Chondrocyte (in vitro differentiated cells): ENCODE measurements around the gene KREMEN2. TPM values are rescaled to one million over a fixed set of nuclear protein-coding genes. Genes with fewer than 3 reads are reported as not detected.
"Not testable (repeated sequence)": the region's sequence is repeated elsewhere in the genome, so short reads cannot be mapped to it uniquely, and the experiment has no call there.

ENCODE experiments used
- DNase-seq: peaks from one replicate; pipeline ENCODE4 v3.0.0; 2021; ENCODE audit warnings: mixed read lengths, low spot score
- H3K27ac Mint-ChIP-seq: one replicate; pipeline ENCODE4 v1.8.0; 2021; ENCODE audit warnings: mild to moderate bottlenecking, moderate library complexity, mixed read lengths; ENCODE audit not compliant: unreplicated experiment
- H3K27me3 Mint-ChIP-seq: 2 replicates; pipeline ENCODE4 v1.8.0; 2021; ENCODE audit warnings: low read depth, mixed read lengths
- H3K36me3 Mint-ChIP-seq: 2 replicates; pipeline ENCODE4 v1.8.0; 2021; ENCODE audit warnings: low read depth, mixed read lengths
- H3K4me1 Mint-ChIP-seq: 2 replicates; pipeline ENCODE4 v1.8.0; 2021; ENCODE audit warnings: low read depth, mild to moderate bottlenecking, mixed read lengths
- H3K4me3 Mint-ChIP-seq: one replicate; pipeline ENCODE4 v1.8.0; 2021; ENCODE audit warnings: mild to moderate bottlenecking, moderate library complexity, mixed read lengths; ENCODE audit not compliant: unreplicated experiment
- H3K9me3 Mint-ChIP-seq: 2 replicates; pipeline ENCODE4 v1.8.0; 2021; ENCODE audit warnings: low read depth, mixed read lengths
- CTCF ChIP-seq: fragments of 200-600 bp; sonication (generic); IDR thresholded peaks from 2 replicates; pipeline ENCODE4 v1.5.0; 2021; ENCODE audit warnings: antibody characterized with exemption, mild to moderate bottlenecking, moderate library complexity
- total RNA-seq: library from RNA; stranded (reverse); gene quantifications from 3 replicates; pipeline ENCODE4 v1.2.1, GENCODE V29; 2021

The KREMEN2 gene
- total RNA-seq, 1 donor from 2014 or later = not detected

- Mint-ChIP-seq H3K27me3 (no peaks in the 10 kb centered on the region), H3K4me3 (no peak overlapping the region), H3K9me3 (no peaks in the 10 kb centered on the region), H3K4me1 (peaks cover 4% of the 10 kb centered on the region), H3K27ac (no peak overlapping the region), H3K36me3 (peaks cover 4% of the 10 kb centered on the region)
- no peak for TF ChIP-seq CTCF
- DNase-seq = no peak
These were observed 35.3 kb upstream of the KREMEN2 start for GRCh38 chr16:2928796-2929195.

- no peaks in the 10 kb centered on the region for H3K27me3 Mint-ChIP-seq
- peaks cover 11% of the 10 kb centered on the region for H3K36me3 Mint-ChIP-seq
- TF ChIP-seq CTCF = no peak
- no peak overlapping the region for H3K27ac Mint-ChIP-seq
- H3K9me3 Mint-ChIP-seq = no peaks in the 10 kb centered on the region
- DNase-seq = no peak
- no peak overlapping the region for H3K4me3 Mint-ChIP-seq
- H3K4me1 Mint-ChIP-seq = peaks cover 4% of the 10 kb centered on the region
These were observed 34.4 kb upstream of the KREMEN2 start for GRCh38 chr16:2929693-2930092.

GRCh38 chr16:2930236-2930635 lies 33.8 kb upstream of the KREMEN2 start:
- H3K36me3 Mint-ChIP-seq = peaks cover 12% of the 10 kb centered on the region
- no peak for TF ChIP-seq CTCF
- no peaks in the 10 kb centered on the region for H3K9me3 Mint-ChIP-seq
- H3K4me3 Mint-ChIP-seq = no peak overlapping the region
- H3K27ac Mint-ChIP-seq = no peak overlapping the region
- DNase-seq = no peak
- H3K4me1 Mint-ChIP-seq = peaks cover 4% of the 10 kb centered on the region
- no peaks in the 10 kb centered on the region for H3K27me3 Mint-ChIP-seq

GRCh38 chr16:2931231-2931914 lies 32.7 kb upstream of the KREMEN2 start:
- H3K27me3 Mint-ChIP-seq, H3K27ac Mint-ChIP-seq, H3K9me3 Mint-ChIP-seq, H3K4me1 Mint-ChIP-seq, H3K4me3 Mint-ChIP-seq, DNase-seq: not testable (repeated sequence)
- peaks cover 16% of the 10 kb centered on the region for H3K36me3 Mint-ChIP-seq

GRCh38 chr16:2933136-2933535 lies 30.9 kb upstream of the KREMEN2 start:
- H3K27me3 Mint-ChIP-seq = no peaks in the 10 kb centered on the region
- no peak for DNase-seq
- no peaks in the 10 kb centered on the region for H3K9me3 Mint-ChIP-seq
- TF ChIP-seq CTCF = no peak
- H3K27ac Mint-ChIP-seq = no peak overlapping the region
- H3K36me3 Mint-ChIP-seq = peaks cover 15% of the 10 kb centered on the region
- no peak overlapping the region for H3K4me3 Mint-ChIP-seq
- no peaks in the 10 kb centered on the region for H3K4me1 Mint-ChIP-seq

- Mint-ChIP-seq H3K4me1 (no peaks in the 10 kb centered on the region), H3K9me3 (no peaks in the 10 kb centered on the region), H3K27ac (no peak overlapping the region), H3K4me3 (no peak overlapping the region), H3K27me3 (no peaks in the 10 kb centered on the region), H3K36me3 (peaks cover 15% of the 10 kb centered on the region)
- TF ChIP-seq CTCF = no peak
- no peak for DNase-seq
These were observed 30.4 kb upstream of the KREMEN2 start for GRCh38 chr16:2933701-2934100.
